ENCODE results near the gene ZNF681.

DNA sequence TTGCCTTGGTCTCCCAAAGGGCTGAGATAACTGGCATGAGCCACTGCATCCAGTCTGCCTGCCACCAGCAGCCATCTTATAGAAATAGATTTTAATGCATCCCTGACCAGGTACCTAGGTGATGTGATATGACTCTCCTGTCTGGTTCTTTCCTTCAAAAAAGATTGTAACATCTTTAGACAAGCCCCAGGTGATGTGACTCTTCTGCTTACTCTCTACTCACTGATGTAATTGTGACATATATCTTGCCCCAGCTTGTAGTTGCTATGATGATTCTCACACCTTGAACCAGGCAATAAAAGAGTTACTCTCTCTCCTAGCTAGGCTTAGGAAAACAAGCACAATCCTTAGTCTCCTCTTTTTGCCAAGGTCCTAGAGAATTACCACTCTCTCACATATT lies 30.6 kb upstream of the ZNF681 start:
- TF ChIP-seq CTCF (IDR thresholded peaks at IDR 0.05) (no peak), POLR2A (IDR thresholded peaks at IDR 0.05) (no peak)

All from esophagus squamous epithelium (tissue), 4 donors.